Pancreas (tissue), 10 donors: ENCODE data around the gene FLT3LG. TPM values are rescaled to one million over a fixed set of nuclear protein-coding genes. Genes with fewer than 3 reads are reported as not detected.
"Not testable (repeated sequence)": the region's sequence is repeated elsewhere in the genome, so short reads cannot be mapped to it uniquely, and the experiment has no call there.

Experiments
- ATAC-seq, 4 donors: fragments of 200-7000 bp; cut with Tn5 transposase; one replicate each; pipeline versions ENCODE4 v1.8.0 to v1.9.1; 2020; ENCODE audit warnings: mild to moderate bottlenecking in 4 of 4, moderate library complexity in 4 of 4
- DNase-seq, 6 donors: peaks; one replicate each; pipeline ENCODE4 v3.0.0-alpha.2; 2020
- FAIRE-seq: peaks from 2 replicates; lab custom pipeline; 2012; peaks lifted over from hg19 to GRCh38; lab: Jason Lieb, UNC
- H3K27ac ChIP-seq, 4 donors: fragments of 200-600 bp; sonication (generic); 1 replicate in 3 of 4; 2 replicates in 1 of 4; pipeline versions ENCODE4 v1.5.0 to v1.8.0; 2020
- H3K27me3 ChIP-seq, 4 donors: fragments of 200-600 bp; one replicate each; pipeline ENCODE4 v1.8.0; 2021
- H3K36me3 ChIP-seq, 3 donors: fragments of 200-600 bp; sonication (generic) in 1 of 3; one replicate each; pipeline versions ENCODE4 v1.5.0 to v1.8.0; 2020 to 2021
- H3K4me1 ChIP-seq, 3 donors: fragments of 200-600 bp; one replicate each; pipeline ENCODE4 v1.8.0; 2021
- H3K4me3 ChIP-seq, 4 donors: fragments of 200-600 bp; sonication (generic) in 2 of 4; one replicate each; pipeline versions ENCODE4 v1.5.0 to v1.8.0; 2020 to 2021
- H3K9me3 ChIP-seq, 4 donors: fragments of 200-600 bp; one replicate each; pipeline ENCODE4 v1.8.0; 2021
- WGBS, 2 donors: extraction: QIAGEN DNeasy Blood & Tissue Kit; methylation state at CpG; one replicate each; pipeline ENCODE4 v1.1.7; 2013; 5-methylcytosine and 5-hydroxymethylcytosine counted together
- intact Hi-C, 3 donors: fragments of 100-400 bp; cut with DNase I; formaldehyde crosslinking; loops; one replicate each; pipeline versions ENCODE4 v1.11.1 to v1.14.2; 2022
- polyA plus RNA-seq, 2 donors: library from polyadenylated mRNA; stranded (reverse); fragments of 200-250 nt; gene quantifications; one replicate each; pipeline ENCODE4 v1.2.3, GENCODE V29; 2013
- total RNA-seq, 6 donors: library from RNA; stranded (reverse); fragmentation: NEBNext Ultra II Directional in 4 of 6; extraction: Animal tissue kit (Norgen Biotek cat#: 25700) in 4 of 6; gene quantifications; one replicate each; pipeline versions ENCODE4 v1.2.1 to v1.2.4, GENCODE V29; 2021 to 2023
- TF ChIP-seq, protein P1 (sequence below), 4 donors: fragments of 200-600 bp; sonication (generic) in 3 of 4; IDR thresholded peaks; one replicate each; pipeline versions ENCODE4 v1.5.0 to v1.8.0; 2021; ENCODE audit warnings: antibody characterized with exemption in 4 of 4
- donor health status: healthy with polysubstance abuse.
- donor health status: DM: no; HTN: no; CAD: no; lungs with moderate emphysema.
- donor health status: DM: no; HTN: no; CAD: no.
- donor health status: control.
- donor health status: control.
- donor health status: Bipolar disorder and iron deficiency.
- donor health status: DM: yes; HTN: yes; CAD: no.
- donor health status: DM: no; HTN: no; CAD: no.
- donor health status: DM: no; HTN: no; CAD: no.
- donor health status: DM: yes; HTN: yes; CAD: no.

The FLT3LG gene
- total and polyA plus RNA-seq, 8 donors, result 0.79 to 8.4 (median 2.7) TPM

DNA sequence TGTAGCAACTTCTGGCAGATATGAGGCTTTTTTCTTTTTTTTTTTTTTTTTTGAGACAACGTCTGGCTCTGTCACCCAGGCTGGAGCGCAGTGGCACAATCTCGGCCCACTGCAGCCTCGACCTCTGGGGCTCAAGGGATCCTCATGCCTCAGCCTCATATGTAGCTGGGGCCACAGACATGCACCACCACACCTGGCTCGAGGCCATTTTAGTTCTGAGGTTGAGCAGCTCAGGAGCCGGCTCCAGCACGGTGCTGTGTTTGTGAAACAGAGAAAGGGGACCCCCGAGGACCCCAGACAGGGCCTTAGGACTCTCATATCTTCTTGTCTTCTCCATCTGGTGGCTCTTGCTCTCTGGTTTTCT, 3.4 kb upstream of the FLT3LG start:
- H3K9me3 ChIP-seq, result no peaks in the 10 kb centered on the region
- DNase-seq, result no peak
- no peaks in the 10 kb centered on the region for H3K27me3 ChIP-seq
- FAIRE-seq, result no peak
- H3K27ac ChIP-seq, result no peak overlapping the region
- no peak overlapping the region for H3K4me3 ChIP-seq
- peaks cover 0 to 4% (median 0%) of the 10 kb centered on the region in 3 donors for H3K4me1 ChIP-seq
- intact Hi-C loops, result no loop called here
- H3K36me3 ChIP-seq, result no peaks in the 10 kb centered on the region
- TF ChIP-seq, protein P1, sequence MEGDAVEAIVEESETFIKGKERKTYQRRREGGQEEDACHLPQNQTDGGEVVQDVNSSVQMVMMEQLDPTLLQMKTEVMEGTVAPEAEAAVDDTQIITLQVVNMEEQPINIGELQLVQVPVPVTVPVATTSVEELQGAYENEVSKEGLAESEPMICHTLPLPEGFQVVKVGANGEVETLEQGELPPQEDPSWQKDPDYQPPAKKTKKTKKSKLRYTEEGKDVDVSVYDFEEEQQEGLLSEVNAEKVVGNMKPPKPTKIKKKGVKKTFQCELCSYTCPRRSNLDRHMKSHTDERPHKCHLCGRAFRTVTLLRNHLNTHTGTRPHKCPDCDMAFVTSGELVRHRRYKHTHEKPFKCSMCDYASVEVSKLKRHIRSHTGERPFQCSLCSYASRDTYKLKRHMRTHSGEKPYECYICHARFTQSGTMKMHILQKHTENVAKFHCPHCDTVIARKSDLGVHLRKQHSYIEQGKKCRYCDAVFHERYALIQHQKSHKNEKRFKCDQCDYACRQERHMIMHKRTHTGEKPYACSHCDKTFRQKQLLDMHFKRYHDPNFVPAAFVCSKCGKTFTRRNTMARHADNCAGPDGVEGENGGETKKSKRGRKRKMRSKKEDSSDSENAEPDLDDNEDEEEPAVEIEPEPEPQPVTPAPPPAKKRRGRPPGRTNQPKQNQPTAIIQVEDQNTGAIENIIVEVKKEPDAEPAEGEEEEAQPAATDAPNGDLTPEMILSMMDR (IDR thresholded peaks at IDR 0.05), result no peak
- ATAC-seq, result no peak
- 77 to 85% methylated on average over 8 of the region's 8 CpGs for WGBS, 2 donors

DNA sequence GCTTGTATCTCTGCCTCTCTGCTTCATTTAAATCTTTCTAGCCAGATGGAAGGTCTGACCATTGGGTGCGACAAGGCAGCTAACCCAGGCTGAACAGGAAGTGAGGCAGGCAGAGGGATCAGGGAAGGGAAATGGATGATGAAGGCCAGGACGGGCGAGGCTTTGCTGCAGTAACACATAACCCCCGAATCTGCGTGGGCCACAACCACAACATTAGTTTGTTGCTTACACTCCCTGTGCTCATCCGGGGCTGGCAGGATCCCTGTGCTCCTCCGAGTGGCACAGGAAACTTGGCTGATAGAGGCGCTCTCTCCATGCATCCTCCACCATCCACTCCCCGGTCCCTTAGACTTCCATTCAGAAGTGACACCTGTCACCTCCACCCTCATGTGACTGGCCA, 1.1 kb upstream of the FLT3LG start:
- ATAC-seq (no peak), DNase-seq (no peak), FAIRE-seq (no peak)
- intact Hi-C loops, result no loop called here
- H3K36me3 ChIP-seq, result no peaks in the 10 kb centered on the region
- peaks cover 0 to 4% (median 0%) of the 10 kb centered on the region in 3 donors for H3K4me1 ChIP-seq
- no peak overlapping the region for H3K4me3 ChIP-seq
- no peaks in the 10 kb centered on the region for H3K9me3 ChIP-seq
- TF ChIP-seq, protein P1 (IDR thresholded peaks at IDR 0.05), result no peak
- H3K27ac ChIP-seq, result no peak overlapping the region
- 70 to 76% methylated on average over 8 to 9 of the region's 9 CpGs for WGBS, 2 donors
- H3K27me3 ChIP-seq, result no peaks in the 10 kb centered on the region

DNA sequence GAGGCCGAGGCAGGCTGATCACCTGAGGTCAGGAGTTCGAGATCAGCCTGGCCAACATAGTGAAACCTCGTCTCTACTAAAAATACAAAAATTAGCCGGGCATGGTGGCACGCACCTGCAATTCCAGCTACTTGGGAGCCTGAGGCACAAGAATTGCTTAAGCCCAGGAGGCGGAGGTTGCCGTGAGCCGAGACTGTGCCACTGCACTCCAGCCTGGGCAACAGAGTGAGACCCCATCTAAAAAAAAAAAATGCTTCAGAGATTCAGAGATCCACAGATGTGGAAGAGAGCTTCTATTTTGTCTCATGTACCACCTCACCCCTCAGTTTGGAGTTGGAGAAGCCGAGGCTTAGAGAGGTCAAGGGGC, 531 bp upstream of the FLT3LG start:
- 59 to 69% methylated on average over 9 of the region's 9 CpGs for WGBS, 2 donors

DNA sequence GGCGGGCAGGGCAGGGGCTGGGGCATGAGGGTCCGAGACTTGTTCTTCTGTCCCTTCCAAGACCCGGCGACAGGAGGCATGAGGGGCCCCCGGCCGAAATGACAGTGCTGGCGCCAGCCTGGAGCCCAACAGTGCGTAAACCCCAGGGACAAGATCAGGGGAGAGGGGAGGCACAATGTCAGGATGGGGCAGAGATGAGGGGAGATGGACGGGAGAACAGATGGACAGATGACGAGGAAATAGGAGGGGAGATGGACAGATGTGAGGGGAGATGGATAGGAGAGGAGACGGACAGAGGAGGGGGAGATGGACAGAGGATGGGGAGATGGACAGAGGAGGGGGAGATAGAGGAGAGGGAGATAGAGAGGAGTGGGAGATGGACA, 518 bp downstream of the FLT3LG start:
- Histone ChIP-seq H3K9me3 (no peaks in the 10 kb centered on the region), H3K4me3 (peak overlapping the region in 2 of 4 donors; percentile 45 to 66), H3K27ac (no peak overlapping the region), H3K36me3 (no peaks in the 10 kb centered on the region), H3K27me3 (no peaks in the 10 kb centered on the region), H3K4me1 (peaks cover 0 to 4% (median 0%) of the 10 kb centered on the region in 3 donors)
- TF ChIP-seq, protein P1 (IDR thresholded peaks at IDR 0.05), result no peak
- ATAC-seq (no peak), DNase-seq (no peak), FAIRE-seq (no peak)
- 14 to 15% methylated on average over 11 of the region's 11 CpGs for WGBS, 2 donors
- intact Hi-C loops, result no loop called here

More for the DNA sequence above, 531 bp upstream of the FLT3LG start:
- DNase-seq, H3K36me3 ChIP-seq, intact Hi-C loops, FAIRE-seq, H3K27ac ChIP-seq, H3K9me3 ChIP-seq, H3K27me3 ChIP-seq, H3K4me1 ChIP-seq, ATAC-seq: not testable (repeated sequence)
- peak overlapping the region in 3 of 4 donors; percentile 45 to 66 (median 55) for H3K4me3 ChIP-seq

DNA sequence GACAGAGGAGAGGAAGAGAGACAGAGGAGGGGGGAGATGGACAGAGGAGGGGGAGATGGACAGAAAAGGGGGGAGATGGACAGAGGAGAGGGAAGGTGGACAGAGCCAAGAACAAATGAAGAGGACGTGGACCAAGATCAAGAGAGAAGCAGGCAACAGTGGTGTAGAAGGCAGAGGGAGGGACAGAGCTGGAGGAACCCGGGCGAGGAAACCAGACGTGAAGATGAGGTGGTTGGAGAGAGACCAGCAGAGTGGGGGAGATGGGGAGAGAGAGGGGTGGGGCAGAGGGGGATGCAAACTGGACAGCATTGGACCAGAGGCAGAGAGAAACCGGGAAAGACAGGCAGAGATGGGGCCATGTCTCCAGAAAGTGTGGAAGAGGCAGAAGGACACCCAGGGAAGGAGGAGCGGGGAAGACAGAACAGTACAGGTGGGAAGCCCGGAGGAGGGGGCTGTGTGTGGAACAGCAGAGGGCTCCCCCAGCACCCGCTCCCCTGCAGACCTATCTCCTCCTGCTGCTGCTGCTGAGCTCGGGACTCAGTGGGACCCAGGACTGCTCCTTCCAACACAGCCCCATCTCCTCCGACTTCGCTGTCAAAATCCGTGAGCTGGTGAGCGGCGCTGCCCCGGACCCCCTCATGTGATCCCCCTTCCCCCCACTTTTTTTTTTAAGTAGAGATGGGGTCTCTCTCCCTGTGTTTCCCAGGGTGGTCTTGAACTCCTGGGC, 1.3 kb downstream of the FLT3LG start:
- 61 to 69% methylated on average over 15 of the region's 15 CpGs for WGBS, 2 donors
- intact Hi-C loops, result no loop called here

More for the DNA sequence above, 1.3 kb downstream of the FLT3LG start:
- no peaks in the 10 kb centered on the region for H3K36me3 ChIP-seq
- H3K9me3 ChIP-seq, result no peaks in the 10 kb centered on the region
- H3K4me1 ChIP-seq, result peaks cover 0 to 4% (median 0%) of the 10 kb centered on the region in 3 donors
- DNase-seq (no peak), ATAC-seq (no peak), FAIRE-seq (no peak)
- no peak overlapping the region for H3K27ac ChIP-seq
- no peak overlapping the region for H3K4me3 ChIP-seq
- H3K27me3 ChIP-seq, result no peaks in the 10 kb centered on the region
- TF ChIP-seq, protein P1 (IDR thresholded peaks at IDR 0.05), result no peak
